HuH-7.5 (cell line): ENCODE data around the gene TAB2.
"Not testable (repeated sequence)": the region's sequence is repeated elsewhere in the genome, so short reads cannot be mapped to it uniquely, and the experiment has no call there.

Source experiments
- DNase-seq: peaks from one replicate; pipeline ENCODE4 v3.0.0; 2011; ENCODE audit warnings: low spot score

Gene TAB2

DNA sequence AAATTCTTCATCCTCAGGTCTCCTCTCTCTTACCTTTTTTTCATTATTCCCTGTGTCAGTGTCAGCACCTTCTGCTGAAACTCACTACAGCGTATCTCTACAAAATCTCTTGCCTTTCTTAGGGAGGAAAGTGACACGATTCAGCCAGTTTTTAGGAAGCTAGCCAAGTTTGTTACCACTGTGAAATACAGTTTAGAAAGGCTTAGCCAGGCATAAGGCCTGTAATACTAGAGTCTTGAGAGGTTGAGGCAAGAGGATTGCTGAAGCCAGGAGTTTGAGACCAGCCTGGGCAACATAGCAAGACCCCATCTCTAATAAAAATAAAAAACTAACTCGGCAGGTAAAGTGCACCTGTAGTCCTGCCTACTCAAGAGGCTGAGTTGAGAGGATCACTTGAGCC, 16.7 kb downstream of the TAB2 start:
- DNase-seq, result no peak

DNA sequence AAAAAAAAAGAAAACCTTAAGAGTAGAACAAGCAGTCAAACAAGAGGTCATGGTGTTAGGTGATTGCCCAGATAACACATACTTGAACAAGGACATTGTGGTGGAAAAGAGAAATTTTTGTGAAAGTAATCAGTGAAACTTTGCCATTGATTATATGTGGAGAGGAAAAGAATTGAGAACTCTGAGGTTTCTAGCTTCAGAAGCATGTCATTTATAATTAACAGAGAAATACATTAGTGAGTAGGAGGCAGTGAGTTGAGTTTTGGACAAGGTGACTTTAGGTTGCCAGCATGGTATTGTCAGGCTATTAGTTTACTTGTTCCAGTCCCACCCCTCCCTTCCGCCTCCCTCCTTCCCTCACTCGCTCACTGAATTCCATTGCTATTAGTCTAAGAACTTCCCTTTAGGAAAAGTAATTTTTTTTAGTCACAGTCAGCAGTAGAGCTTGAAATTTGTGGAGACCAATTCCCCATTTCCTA, 17.2 kb downstream of the TAB2 start:
- no peak for DNase-seq

DNA sequence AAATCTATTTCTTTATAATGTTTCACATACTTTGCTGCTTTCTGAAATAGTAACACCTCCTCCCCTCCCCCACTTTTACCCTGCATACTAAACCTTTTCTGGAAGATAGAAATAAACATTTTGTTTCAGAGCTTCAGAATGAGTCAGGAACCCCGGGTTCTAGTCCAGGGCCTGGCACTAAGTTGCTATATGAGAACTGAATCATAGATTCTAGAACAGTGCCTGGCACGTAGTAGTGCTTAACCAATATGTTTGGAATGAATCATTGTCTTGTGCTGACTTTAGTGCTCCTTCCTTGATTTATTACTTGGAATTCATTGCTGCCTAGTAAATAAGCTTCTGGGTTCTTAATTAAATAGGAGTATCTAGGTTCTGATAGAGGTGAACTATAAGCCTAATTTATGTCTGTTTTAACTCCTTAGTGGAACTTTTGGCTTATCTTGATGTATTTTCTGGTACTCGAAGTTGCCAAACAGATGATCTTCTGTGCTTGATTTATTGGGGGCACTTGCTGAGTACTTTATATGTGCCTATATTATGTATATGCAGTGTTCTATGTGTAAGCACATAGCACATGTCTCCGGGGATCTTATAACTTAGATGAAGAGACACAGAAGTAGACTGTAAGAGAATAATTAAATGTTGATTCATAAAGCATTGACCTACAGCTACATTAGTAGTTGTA, 18.6 kb downstream of the TAB2 start:
- no peak for DNase-seq

DNA sequence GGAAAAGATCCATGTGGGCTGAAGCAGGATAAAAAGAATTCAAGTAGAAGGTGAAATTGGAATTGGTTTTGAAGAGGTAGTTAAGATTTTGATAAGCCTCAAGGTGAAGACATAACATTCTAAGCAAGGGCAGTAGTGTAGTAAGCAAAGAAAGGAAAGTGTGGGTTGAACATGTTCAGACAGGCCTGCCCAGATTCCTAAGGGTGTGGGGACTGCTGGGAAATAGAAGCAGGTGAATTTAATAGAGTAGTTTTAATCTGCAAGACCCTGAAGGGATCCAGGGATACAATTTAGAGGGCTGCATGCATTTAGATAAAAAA, 19.1 kb downstream of the TAB2 start:
- DNase-seq, result no peak

DNA sequence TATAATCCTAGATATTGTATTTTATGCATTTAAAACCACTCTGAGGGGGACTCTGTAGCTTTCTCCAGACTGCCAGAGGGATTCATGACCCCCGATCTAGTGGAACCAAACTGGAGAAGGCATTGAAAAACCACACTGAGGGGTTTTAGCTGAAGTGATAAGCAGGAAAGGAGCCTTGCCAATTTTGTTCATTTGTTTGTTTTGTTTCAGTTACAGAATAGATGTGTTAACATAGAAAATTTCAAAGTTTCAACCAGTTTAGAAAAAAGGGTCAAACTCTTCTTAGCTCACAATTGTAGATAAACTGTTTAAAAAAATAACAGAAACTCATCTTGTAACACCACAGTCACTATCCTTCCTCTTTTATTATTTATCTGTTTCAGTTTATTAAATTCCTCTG, 19.8 kb downstream of the TAB2 start:
- no peak for DNase-seq

DNA sequence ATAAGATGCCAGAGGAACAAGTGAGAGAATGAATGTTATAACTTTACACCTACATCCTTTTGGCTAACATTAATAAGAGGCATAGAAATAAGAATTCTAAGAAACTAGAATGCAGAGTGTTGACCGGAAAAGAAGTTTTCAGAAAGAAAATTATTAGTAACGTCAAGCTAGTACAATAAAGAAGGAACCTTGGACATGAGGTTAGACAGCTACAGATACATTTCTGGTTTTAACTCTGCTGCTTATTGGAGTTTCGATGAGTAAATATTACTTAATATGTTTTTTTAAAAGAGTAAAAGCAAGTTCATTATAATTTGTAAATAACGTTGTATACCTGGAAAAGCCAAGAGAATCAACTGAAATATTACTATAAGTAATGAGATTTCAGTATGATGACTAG, 22.7 kb downstream of the TAB2 start:
- DNase-seq, result no peak

DNA sequence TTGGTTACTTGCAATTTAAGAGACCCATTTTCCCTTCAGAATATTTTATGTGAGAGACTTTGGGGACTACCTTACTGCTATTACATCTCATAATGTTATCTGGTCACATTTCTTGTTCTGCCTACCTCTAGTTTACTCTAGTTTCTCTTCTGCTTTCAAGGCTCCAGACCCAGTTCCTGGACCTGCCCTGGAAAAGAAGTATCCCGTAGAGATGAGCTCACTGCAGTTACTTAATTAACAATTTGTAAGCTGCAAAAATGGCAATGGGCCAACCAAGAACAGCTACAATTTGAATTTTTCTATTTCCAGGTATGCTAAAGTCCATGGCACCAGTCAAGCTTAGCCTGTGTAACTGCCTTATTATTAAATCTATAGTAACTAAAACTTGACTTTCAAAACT, 25.0 kb downstream of the TAB2 start:
- no peak for DNase-seq

DNA sequence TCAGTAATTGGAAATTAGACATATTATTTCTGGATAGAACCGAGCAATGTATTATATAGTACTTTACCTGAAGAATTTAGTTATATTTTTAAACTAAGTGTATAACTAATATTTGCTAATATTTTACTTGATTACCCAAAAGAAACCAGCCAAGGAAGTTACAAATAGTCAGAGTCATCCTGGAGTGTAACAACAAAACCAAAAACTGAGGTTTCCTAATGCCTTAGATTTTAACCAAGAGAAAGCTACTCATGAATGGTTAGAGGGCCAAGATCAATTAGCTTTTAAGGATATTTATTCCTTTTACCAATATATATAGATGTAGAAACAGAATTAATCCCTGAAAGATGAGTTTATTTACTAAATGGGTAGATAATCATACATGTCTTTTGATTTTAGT, 26.0 kb downstream of the TAB2 start:
- DNase-seq, result no peak

DNA sequence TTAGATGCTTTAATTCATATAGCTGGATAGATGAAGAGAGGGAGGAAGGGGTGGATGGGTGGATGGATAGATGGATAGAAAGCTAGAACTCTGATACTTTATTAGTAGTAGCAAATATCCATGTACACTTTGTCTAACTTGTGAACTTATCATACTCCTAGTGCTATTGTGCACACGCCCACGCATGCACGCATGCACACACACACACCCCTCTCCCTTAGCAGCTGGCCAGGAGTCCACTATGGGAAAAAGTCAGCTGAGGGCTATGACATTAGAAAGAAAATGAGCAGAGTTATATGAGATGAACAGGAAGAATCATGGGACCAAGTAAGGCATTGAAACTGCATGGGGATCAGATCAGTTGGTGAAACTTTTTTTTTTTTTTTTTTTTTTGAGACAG, 28.6 kb downstream of the TAB2 start:
- DNase-seq, result no peak

DNA sequence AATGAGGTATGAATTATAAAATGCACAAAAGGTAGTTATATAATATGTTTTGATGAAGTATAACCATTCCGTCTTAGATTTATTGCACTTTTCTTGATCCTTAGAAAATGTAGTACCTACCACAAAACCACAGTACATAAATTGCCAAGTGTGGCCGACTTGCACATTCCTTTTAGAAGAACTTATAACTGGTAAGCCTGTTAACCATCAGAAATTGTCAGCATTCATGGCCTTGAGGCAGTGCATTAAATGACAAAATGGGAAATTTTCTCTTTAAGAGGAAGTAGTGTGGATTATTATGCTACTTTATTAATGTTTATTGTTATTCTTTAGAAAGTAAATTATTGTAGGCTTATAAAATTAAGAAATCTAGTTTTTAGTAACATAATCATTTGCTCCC, 29.6 kb downstream of the TAB2 start:
- DNase-seq, result no peak

DNA sequence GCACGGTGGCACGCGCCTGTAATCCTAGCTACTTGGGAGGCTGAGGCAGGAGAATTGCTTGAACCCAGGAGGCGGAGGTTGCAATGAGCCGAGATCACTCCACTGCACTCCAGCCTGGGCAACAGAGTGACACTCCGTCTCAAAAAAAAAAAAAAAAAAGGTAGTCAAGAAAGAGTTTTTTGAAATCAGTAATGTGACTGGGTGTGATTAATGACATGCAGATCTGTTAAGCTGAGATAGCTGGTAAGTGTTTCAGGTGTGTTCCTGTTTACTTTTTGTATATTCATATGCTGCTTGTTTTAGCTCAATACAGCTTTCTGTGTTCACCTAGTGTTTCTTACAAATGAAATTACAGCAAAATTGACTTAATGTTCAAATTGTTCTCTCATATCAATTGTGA, 31.8 kb downstream of the TAB2 start:
- DNase-seq, result not testable (repeated sequence)

DNA sequence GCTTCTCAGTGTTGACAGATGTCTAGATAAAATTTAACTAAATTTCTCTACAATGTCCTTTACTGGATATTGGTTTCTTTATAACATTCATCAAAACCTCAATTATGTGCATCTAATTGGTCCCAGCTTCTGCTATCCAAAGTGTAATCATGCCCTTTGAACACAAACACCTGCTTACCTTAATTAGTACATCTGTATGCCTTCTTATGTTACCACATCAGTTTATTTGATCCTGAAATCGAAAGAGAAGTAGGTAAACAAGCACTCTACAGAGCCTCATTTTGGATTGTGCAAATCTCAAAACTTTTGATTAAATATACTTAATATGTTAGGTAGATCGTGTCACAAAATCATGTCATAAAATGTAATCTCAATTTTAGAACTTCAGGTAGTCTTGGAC, 36.5 kb downstream of the TAB2 start:
- DNase-seq, result no peak

DNA sequence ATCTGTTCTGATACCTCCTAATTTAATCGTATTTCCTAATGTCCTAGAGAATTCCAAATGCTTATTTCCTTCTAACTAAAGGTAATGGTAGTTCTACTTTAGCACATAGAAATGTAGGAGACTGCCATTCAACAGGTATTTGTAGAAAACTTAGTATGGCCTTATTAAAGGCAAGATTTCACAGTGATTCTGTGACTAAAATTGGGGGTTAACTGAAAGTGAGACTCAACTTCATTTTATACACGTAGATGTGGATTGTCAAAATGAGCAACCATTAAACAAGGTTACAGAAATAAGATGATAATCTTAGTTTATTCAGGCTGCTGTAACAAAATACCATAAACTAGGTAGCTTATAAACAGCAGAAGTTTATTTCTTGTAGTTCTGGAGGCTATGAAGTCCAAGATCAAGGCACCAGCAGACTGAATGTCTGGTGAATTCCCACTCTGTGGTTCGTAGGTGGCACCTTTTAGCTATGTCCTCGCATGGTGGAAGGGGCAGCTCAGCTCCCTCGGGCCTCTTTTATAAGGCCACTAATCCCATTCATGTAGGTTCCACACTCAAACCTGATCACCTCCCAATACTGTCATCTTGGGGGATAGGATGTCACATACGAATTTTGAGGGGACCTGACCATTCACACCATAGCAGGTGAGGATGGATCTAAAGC, 38.7 kb downstream of the TAB2 start:
- DNase-seq, result no peak

DNA sequence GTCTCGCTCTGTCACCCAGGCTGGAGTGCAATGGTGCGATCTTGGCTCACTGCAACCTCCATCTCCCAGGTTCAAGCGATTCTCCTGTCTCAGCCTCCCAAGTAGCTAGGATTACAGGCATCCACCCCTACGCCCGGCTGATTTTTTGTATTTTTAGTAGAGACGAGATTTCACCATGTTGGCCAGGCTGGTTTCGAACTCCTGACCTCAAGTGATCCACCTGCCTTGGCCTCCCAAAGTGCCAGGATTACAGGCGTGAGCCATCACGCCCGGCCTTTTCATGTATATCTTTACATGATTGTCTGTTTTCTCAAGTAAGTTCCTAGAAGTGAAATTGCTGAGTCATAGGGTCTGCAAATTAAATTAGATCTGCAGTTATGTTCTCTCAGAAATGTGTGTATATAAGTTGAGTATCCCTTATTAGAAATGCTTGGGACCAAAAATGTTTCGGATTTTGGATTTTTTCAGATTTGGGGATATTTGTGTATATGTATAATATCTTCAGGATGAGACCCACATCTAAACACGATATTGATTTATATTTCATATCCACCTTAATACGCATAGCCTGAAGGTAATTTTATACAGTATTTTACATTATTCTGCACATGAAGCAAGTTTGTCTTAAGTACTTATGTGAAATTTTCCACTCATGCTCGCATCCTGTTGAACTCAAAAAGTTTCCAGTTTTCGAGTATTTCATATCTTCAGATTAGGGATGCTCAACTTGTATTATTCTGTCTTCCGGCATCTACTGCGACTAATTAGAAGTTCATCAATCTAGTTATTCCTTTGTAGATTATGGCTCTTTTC, 40.4 kb downstream of the TAB2 start:
- no peak for DNase-seq

DNA sequence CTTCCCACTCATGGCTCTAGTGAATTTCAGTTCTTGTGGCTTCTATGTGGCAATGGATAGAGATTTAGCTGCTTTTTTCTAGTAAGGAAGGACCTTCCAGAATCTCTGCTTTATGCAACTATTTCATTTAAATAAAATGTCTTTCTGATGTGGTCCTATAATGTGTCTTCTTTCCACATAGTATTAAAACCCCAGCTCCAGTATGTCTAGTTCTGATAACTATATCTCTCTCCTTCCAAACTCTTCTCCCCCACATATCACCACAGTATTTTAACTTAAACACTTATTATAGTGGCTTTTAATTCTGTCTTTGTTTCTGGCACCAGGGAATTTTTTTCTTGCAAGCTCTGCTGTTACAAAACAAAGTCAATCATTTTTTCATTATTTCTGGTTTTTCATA, 41.9 kb downstream of the TAB2 start:
- DNase-seq, result no peak

DNA sequence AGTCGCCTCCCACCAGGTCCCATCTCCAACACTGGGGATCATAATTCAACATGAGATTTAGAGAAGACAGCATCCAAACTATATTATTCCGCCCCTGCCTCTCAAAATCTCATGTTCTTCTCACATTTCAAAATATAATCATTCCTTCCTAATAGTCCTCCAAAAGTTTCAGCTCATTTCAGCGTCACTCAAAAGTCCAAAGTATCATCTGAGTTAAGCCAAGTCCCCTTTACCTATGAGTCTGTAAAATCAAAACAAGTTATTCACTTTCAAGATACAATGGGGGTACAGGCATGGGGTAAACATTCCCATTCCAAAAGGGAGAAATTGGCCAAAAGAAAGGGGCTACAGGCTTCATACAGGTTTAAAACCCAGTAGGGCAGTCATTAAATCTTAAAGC, 43.0 kb downstream of the TAB2 start:
- DNase-seq, result no peak

DNA sequence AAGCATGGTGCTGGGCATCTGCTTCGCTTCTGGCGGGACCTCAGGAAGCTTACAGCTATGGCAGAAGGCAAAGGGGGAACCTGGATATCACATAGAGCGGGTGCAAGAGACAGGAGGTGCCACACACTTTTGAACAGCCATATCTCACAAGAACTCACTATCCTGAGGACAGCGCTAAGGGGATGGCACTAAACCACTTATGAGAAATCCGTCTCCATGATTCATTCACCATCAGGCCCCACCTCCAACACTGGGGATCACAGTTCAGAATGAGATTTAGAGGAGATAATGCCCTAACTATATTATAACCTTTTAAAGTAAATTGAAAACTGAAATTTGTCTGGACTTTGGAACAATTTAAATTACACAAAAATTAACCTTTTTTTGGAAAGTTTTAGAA, 44.8 kb downstream of the TAB2 start:
- DNase-seq, result no peak

DNA sequence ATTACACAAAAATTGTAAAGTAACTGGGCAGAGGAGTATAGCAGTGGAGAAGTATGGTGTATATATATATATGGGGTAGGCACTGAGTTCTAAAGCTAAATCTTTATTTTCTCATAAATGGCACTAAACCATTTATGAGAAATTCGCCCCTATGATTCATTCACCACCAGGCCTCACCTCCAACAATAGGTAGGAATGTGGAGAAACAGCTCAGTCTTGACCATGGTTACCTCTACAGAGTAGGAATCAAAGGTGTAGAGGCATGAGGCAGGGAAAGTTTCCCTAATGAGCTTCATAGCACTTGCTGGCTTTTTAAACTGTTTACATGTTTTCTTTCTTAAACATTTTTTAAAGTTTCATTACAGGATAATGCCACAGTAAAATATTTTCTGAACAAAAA, 45.6 kb downstream of the TAB2 start:
- DNase-seq, result no peak

DNA sequence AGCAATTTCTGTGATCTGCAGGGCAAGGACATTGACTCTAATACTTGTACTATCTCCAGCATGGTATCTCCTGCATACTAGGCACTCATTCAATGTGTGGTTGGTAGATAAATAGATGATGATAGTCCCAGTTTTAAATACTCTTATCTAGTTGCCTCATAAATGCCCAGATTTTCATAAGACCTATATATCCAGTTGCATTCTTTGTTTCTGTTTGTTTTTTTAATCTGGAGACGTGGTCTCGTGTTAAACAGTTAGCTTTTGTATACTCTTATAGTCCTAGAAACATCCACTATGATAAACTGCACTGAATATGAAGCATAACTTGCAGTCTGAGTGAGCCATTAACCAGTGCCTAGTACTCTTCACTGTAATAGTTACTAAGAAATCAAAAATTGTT, 47.0 kb downstream of the TAB2 start:
- DNase-seq, result no peak

DNA sequence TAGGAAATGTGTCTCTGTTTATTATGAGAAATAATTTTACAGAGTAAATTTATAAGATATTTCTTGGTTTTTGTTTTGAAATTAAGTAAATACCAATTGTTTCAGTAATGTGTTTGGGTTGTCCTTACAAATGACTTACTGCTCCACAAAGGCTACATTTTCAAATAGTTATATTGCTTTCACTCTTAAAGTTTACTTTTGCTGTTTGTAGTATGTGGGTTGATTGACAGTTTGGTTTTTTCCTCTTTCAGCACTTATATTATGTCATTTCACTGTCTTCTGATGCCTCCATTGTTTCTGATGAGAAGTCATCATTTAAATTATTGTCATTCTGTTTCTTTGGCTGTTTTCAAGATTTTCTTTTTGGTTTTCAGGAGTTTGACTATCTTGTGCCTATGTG, 47.7 kb downstream of the TAB2 start:
- no peak for DNase-seq

DNA sequence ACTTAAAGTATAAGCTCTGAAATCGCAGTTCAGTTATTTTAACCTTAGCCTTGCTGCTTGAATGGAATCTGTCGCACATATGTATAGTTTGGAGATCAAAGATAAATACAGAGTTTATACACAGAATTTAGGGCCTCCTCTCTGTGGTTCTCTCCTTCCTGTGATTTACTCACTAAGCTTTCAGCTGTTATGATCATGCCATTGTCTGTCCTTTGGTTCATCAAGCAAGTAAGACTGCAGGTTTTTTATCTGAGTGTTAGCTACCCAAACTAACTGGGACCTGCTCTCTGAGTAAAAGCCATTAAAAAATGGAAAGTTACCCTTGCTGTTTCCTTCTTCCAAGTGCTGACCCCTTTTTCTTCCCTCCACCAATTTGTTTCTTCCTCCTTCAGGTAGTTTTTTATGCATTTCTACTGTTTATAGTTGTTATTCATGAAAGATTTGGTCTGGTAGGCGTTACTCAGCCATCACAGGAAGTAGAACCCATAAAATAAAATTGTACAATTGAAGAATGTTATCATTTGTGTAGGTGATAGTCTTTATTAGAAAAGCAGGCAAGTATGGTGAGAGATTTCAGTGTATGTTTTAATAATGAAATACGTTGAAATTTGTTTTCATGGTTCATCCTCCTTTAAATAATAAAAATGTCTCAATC, 48.9 kb downstream of the TAB2 start:
- DNase-seq, result no peak

DNA sequence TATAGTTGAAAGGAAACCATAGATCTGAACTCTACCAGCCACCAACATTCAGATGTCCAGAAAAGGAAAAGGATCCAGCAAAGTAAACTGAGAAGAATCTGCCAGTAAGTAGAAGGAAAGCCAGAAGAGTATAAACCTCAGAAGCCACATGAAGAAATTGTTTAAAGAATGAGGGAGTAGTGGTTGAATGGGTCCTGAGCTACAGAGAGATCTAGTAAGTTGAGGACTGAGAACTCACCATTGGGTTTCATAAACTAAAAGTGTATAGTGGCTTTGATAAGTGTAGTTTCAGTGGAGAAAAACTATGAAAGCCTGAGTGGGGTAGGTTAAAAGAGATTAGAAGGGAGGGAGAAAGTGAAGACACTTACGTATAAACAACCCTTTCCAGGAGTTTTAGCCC, 50.6 kb downstream of the TAB2 start:
- DNase-seq, result no peak

DNA sequence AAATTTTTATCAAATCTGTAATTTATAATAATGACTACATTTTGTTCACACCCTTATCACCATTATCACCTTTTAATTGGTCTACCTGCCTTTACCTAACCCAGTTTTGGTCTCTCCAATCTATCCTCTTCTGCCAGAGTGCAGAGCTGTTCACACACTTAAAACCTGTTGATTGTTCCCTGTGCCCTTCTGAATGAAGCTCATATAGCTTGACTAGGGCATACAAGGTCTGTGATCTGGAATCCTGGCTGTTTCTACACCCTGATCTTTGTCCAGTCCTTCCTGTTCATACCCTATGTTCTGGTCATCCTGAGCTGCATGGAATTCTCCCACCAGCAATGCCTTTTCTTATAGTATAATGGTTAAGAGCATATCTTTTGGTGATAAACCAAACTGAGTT, 53.6 kb downstream of the TAB2 start:
- no peak for DNase-seq
